GM23338 (cell line): ENCODE data around the gene ANG. TPM values are rescaled to one million over a fixed set of nuclear protein-coding genes. Genes with fewer than 3 reads are reported as not detected.

Source experiments
- ATAC-seq: fragments of 200-7000 bp; cut with Tn5 transposase; 3 replicates; pipeline ENCODE4 v1.9.1; 2020
- DNase-seq: peaks from one replicate; pipeline ENCODE4 v3.0.0-alpha.2; 2015; ENCODE audit warnings: low spot score
- H2AFZ ChIP-seq: fragments of 200-600 bp; sonication (generic); 2 replicates; pipeline ENCODE4 v1.8.0; 2016; ENCODE audit warnings: antibody characterized with exemption, mild to moderate bottlenecking, moderate library complexity
- H3F3A ChIP-seq: fragments of 200-600 bp; sonication (generic); replicated peaks from 2 replicates; pipeline ENCODE4 v1.8.0; 2017; ENCODE audit warnings: antibody characterized with exemption, mixed run types, low read depth
- H3K27ac ChIP-seq: fragments of 200-600 bp; sonication (generic); 2 replicates; pipeline ENCODE4 v1.6.1; 2016; ENCODE audit warnings: low read depth
- H3K27me3 ChIP-seq: fragments of 200-600 bp; sonication (generic); 2 replicates; pipeline ENCODE4 v1.8.0; 2016; ENCODE audit warnings: mild to moderate bottlenecking, mixed run types, moderate library complexity; ENCODE audit not compliant: insufficient read depth
- H3K36me3 ChIP-seq: fragments of 200-600 bp; sonication (generic); 2 replicates; pipeline ENCODE4 v1.8.0; 2016; ENCODE audit warnings: mild to moderate bottlenecking; ENCODE audit not compliant: insufficient read depth
- H3K4me1 ChIP-seq: fragments of 200-600 bp; sonication (generic); 2 replicates; pipeline ENCODE4 v1.8.0; 2016; ENCODE audit warnings: mild to moderate bottlenecking, moderate library complexity; ENCODE audit not compliant: insufficient read depth
- H3K4me2 ChIP-seq: fragments of 200-600 bp; sonication (generic); 2 replicates; pipeline ENCODE4 v1.7.1; 2017; ENCODE audit warnings: mixed run types
- H3K4me3 ChIP-seq: fragments of 200-600 bp; sonication (generic); 2 replicates; pipeline ENCODE4 v1.6.1; 2016; ENCODE audit warnings: mixed run types
- H3K79me2 ChIP-seq: fragments of 200-600 bp; sonication (generic); replicated peaks from 2 replicates; pipeline ENCODE4 v1.8.0; 2017; ENCODE audit warnings: mild to moderate bottlenecking; ENCODE audit not compliant: insufficient read depth
- H3K9me2 ChIP-seq: fragments of 200-600 bp; sonication (generic); 2 replicates; pipeline ENCODE4 v1.8.0; 2017; ENCODE audit not compliant: insufficient read depth
- H4K20me1 ChIP-seq: fragments of 200-600 bp; sonication (generic); replicated peaks from 2 replicates; pipeline ENCODE4 v1.8.0; 2017; ENCODE audit warnings: mild to moderate bottlenecking; ENCODE audit not compliant: insufficient read depth
- H3K27ac Mint-ChIP-seq: 2 replicates; pipeline ENCODE4 v1.8.0; 2020; ENCODE audit warnings: inconsistent platforms, mild to moderate bottlenecking, moderate library complexity, mixed read lengths
- H3K27me3 Mint-ChIP-seq: 3 replicates; pipeline ENCODE4 v1.8.0; 2022; ENCODE audit warnings: low read depth, mild to moderate bottlenecking, moderate library complexity, mixed read lengths, inconsistent platforms; ENCODE audit not compliant: insufficient read depth, poor library complexity
- H3K36me3 Mint-ChIP-seq: 3 replicates; pipeline ENCODE4 v1.8.0; 2021; ENCODE audit warnings: low read depth, mild to moderate bottlenecking, inconsistent platforms, moderate library complexity, mixed read lengths
- H3K4me1 Mint-ChIP-seq: 3 replicates; pipeline ENCODE4 v1.8.0; 2020; ENCODE audit warnings: mild to moderate bottlenecking, inconsistent platforms, mixed read lengths
- H3K4me3 Mint-ChIP-seq: 3 replicates; pipeline ENCODE4 v1.8.0; 2021; ENCODE audit warnings: moderate library complexity, mild to moderate bottlenecking, inconsistent platforms, mixed read lengths
- H3K9me3 Mint-ChIP-seq: 3 replicates; pipeline ENCODE4 v1.8.0; 2020; ENCODE audit warnings: moderate library complexity, mild to moderate bottlenecking, inconsistent platforms, mixed read lengths
- CREB1 ChIP-seq: fragments of 250-450 bp; sonication (Bioruptor Pico); IDR thresholded peaks from 2 replicates; pipeline ENCODE4 v1.5.0; 2020; ENCODE audit warnings: low read depth, mild to moderate bottlenecking, moderate library complexity
- EZH2 ChIP-seq: fragments of 200-600 bp; sonication (generic); IDR thresholded peaks from one replicate; pipeline ENCODE4 v1.8.0; 2017; ENCODE audit warnings: antibody characterized with exemption, mild to moderate bottlenecking, low read depth; ENCODE audit not compliant: unreplicated experiment
- EZH2phosphoT487 ChIP-seq: fragments of 200-600 bp; sonication (generic); IDR thresholded peaks from one replicate; pipeline ENCODE4 v1.8.1; 2018; ENCODE audit warnings: antibody characterized with exemption; ENCODE audit not compliant: unreplicated experiment
- NANOG ChIP-seq: IDR thresholded peaks from 2 replicates; pipeline ENCODE4 v1.6.1; 2016; ENCODE audit warnings: antibody characterized with exemption, borderline replicate concordance
- ZNF114 ChIP-seq: fragments of 250-450 bp; sonication (Bioruptor Pico); IDR thresholded peaks from 2 replicates; pipeline ENCODE4 v1.5.0; 2020; ENCODE audit warnings: mild to moderate bottlenecking, moderate library complexity
- polyA plus RNA-seq: library from polyadenylated mRNA; unstranded; fragments of >200 nt; fragmentation: Nextera tagmentation; extraction: Ambion mirVana; gene quantifications from 2 replicates; pipeline ENCODE4 v1.2.1, GENCODE V29; 2016
- small RNA-seq: library from RNA; depleted of rRNA; stranded (forward); fragments of <200 nt; gene quantifications from one replicate; pipeline ENCODE3, GENCODE V24; 2014; ENCODE audit warnings: low replicate concordance
- total RNA-seq: library from RNA; depleted of rRNA; stranded (reverse); fragments of >200 nt; shearing (Covaris generic); gene quantifications from 2 replicates; pipeline ENCODE4 v1.2.3, GENCODE V29; 2014; rRNA removed
- TF ChIP-seq, protein P1 (sequence below): IDR thresholded peaks from 2 replicates; pipeline ENCODE4 v1.6.1; 2016; ENCODE audit warnings: antibody characterized with exemption
- TF ChIP-seq, protein P2 (sequence below), 2 experiments: fragments of 200-600 bp in 1 of 2; sonication (generic) in 1 of 2; conservative IDR thresholded peaks; 2 replicates each; pipeline versions ENCODE4 v1.5.1 to v1.6.1; 2016 to 2017; ENCODE audit warnings: antibody characterized with exemption in 2 of 2, low read depth in 2 of 2, mild to moderate bottlenecking in 2 of 2, moderate library complexity in 1 of 2
- TF ChIP-seq, protein P3 (sequence below): fragments of 250-450 bp; sonication (Bioruptor Pico); IDR thresholded peaks from 2 replicates; pipeline ENCODE4 v1.5.0; 2020; ENCODE audit warnings: mild to moderate bottlenecking, moderate library complexity

ANG gene
- total and polyA plus RNA-seq, 2 experiments from 2014 or later = 2.3 to 3.7 TPM

DNA sequence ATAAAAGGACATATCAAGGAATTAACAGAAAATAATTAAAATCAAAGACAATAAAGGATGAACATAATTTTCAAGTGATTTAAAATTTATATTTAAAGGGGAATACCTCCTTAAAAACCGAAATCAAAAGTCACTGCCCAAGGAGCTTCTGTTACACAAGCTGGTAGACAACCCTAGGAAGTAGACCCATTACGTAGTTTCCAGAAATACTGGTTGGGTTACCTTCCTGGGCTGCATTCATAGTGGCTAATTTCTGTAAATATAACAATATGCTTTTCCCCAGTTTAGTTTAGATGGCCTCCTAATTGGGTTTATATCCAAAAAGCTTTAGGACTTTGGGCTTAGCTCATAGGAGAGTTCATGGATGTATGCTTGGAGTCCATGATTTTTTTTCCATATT lies 55.0 kb downstream of the ANG start:
- no peaks in the 10 kb centered on the region; the same call in 2 of the 3 replicates for H3K9me3 Mint-ChIP-seq
- Histone ChIP-seq H3K27me3 (no peaks in the 10 kb centered on the region), H3K4me3 (no peak overlapping the region), H2AFZ (no peak overlapping the region), H4K20me1 (no peaks in the 10 kb centered on the region), H3F3A (no peaks in the 10 kb centered on the region), H3K4me1 (no peaks in the 10 kb centered on the region), H3K36me3 (no peaks in the 10 kb centered on the region), H3K79me2 (no peaks in the 10 kb centered on the region), H3K9me2 (peaks cover 12% of the 10 kb centered on the region; the same call in 1 of the 2 replicates), H3K4me2 (no peak overlapping the region), H3K27ac (no peak overlapping the region)
- DNase-seq (no peak), ATAC-seq (no peak)
- no peak overlapping the region for H3K4me3 Mint-ChIP-seq
- no peak overlapping the region for H3K27ac Mint-ChIP-seq
- H3K36me3 Mint-ChIP-seq = no peaks in the 10 kb centered on the region
- TF ChIP-seq, protein P1, sequence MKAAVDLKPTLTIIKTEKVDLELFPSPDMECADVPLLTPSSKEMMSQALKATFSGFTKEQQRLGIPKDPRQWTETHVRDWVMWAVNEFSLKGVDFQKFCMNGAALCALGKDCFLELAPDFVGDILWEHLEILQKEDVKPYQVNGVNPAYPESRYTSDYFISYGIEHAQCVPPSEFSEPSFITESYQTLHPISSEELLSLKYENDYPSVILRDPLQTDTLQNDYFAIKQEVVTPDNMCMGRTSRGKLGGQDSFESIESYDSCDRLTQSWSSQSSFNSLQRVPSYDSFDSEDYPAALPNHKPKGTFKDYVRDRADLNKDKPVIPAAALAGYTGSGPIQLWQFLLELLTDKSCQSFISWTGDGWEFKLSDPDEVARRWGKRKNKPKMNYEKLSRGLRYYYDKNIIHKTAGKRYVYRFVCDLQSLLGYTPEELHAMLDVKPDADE = no peak
- TF ChIP-seq, protein P2, sequence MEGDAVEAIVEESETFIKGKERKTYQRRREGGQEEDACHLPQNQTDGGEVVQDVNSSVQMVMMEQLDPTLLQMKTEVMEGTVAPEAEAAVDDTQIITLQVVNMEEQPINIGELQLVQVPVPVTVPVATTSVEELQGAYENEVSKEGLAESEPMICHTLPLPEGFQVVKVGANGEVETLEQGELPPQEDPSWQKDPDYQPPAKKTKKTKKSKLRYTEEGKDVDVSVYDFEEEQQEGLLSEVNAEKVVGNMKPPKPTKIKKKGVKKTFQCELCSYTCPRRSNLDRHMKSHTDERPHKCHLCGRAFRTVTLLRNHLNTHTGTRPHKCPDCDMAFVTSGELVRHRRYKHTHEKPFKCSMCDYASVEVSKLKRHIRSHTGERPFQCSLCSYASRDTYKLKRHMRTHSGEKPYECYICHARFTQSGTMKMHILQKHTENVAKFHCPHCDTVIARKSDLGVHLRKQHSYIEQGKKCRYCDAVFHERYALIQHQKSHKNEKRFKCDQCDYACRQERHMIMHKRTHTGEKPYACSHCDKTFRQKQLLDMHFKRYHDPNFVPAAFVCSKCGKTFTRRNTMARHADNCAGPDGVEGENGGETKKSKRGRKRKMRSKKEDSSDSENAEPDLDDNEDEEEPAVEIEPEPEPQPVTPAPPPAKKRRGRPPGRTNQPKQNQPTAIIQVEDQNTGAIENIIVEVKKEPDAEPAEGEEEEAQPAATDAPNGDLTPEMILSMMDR (conservative IDR thresholded peaks at IDR 0.05; ENCODE audit: low read depth in 2 of 2) = no peak
- TF ChIP-seq CREB1 (no peak), EZH2phosphoT487 (no peak), EZH2 (no peak), ZNF114 (no peak), NANOG (no peak)
- TF ChIP-seq, protein P3, sequence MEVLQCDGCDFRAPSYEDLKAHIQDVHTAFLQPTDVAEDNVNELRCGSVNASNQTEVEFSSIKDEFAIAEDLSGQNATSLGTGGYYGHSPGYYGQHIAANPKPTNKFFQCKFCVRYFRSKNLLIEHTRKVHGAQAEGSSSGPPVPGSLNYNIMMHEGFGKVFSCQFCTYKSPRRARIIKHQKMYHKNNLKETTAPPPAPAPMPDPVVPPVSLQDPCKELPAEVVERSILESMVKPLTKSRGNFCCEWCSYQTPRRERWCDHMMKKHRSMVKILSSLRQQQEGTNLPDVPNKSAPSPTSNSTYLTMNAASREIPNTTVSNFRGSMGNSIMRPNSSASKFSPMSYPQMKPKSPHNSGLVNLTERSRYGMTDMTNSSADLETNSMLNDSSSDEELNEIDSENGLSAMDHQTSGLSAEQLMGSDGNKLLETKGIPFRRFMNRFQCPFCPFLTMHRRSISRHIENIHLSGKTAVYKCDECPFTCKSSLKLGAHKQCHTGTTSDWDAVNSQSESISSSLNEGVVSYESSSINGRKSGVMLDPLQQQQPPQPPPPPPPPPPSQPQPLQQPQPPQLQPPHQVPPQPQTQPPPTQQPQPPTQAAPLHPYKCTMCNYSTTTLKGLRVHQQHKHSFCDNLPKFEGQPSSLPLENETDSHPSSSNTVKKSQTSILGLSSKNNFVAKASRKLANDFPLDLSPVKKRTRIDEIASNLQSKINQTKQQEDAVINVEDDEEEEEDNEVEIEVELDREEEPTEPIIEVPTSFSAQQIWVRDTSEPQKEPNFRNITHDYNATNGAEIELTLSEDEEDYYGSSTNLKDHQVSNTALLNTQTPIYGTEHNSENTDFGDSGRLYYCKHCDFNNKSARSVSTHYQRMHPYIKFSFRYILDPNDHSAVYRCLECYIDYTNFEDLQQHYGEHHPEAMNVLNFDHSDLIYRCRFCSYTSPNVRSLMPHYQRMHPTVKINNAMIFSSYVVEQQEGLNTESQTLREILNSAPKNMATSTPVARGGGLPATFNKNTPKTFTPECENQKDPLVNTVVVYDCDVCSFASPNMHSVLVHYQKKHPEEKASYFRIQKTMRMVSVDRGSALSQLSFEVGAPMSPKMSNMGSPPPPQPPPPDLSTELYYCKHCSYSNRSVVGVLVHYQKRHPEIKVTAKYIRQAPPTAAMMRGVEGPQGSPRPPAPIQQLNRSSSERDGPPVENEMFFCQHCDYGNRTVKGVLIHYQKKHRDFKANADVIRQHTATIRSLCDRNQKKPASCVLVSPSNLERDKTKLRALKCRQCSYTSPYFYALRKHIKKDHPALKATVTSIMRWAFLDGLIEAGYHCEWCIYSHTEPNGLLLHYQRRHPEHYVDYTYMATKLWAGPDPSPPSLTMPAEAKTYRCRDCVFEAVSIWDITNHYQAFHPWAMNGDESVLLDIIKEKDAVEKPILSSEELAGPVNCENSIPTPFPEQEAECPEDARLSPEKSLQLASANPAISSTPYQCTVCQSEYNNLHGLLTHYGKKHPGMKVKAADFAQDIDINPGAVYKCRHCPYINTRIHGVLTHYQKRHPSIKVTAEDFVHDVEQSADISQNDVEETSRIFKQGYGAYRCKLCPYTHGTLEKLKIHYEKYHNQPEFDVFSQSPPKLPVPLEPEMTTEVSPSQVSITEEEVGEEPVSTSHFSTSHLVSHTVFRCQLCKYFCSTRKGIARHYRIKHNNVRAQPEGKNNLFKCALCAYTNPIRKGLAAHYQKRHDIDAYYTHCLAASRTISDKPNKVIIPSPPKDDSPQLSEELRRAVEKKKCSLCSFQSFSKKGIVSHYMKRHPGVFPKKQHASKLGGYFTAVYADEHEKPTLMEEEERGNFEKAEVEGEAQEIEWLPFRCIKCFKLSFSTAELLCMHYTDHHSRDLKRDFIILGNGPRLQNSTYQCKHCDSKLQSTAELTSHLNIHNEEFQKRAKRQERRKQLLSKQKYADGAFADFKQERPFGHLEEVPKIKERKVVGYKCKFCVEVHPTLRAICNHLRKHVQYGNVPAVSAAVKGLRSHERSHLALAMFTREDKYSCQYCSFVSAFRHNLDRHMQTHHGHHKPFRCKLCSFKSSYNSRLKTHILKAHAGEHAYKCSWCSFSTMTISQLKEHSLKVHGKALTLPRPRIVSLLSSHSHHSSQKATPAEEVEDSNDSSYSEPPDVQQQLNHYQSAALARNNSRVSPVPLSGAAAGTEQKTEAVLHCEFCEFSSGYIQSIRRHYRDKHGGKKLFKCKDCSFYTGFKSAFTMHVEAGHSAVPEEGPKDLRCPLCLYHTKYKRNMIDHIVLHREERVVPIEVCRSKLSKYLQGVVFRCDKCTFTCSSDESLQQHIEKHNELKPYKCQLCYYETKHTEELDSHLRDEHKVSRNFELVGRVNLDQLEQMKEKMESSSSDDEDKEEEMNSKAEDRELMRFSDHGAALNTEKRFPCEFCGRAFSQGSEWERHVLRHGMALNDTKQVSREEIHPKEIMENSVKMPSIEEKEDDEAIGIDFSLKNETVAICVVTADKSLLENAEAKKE (CRISPR knock-in tag) = no peak
- peaks cover 2% of the 10 kb centered on the region for H3K27me3 Mint-ChIP-seq
- no peaks in the 10 kb centered on the region; the same call in 2 of the 3 replicates for H3K4me1 Mint-ChIP-seq

Small RNA genes within 50 kb of the gene (small RNA-seq; reads per million reads assigned to genes)
- gene RF00019 = not detected

Other genes starting within 250 kb of the ANG start
- 59.5 and 62.8 TPM in 2 replicates for gene OSGEP, start 234.0 kb upstream of the ANG start, total RNA-seq
- gene OSGEP, start 234.0 kb upstream of the ANG start, polyA plus RNA-seq = 29.0 and 35.1 TPM in 2 replicates
- gene APEX1, start 233.5 kb upstream of the ANG start, total RNA-seq = 216 and 247 TPM in 2 replicates
- gene APEX1, start 233.5 kb upstream of the ANG start, polyA plus RNA-seq = 279 and 291 TPM in 2 replicates
- 24.8 and 26.4 TPM in 2 replicates for gene PIP4P1, start 227.3 kb upstream of the ANG start, total RNA-seq
- gene PIP4P1, start 227.3 kb upstream of the ANG start, polyA plus RNA-seq = 18.9 and 20.9 TPM in 2 replicates
- 72.3 and 102 TPM in 2 replicates for gene PNP, start 219.4 kb upstream of the ANG start, total RNA-seq
- 56.1 and 60.7 TPM in 2 replicates for gene PNP, start 219.4 kb upstream of the ANG start, polyA plus RNA-seq
- gene RNASE10, start 183.2 kb upstream of the ANG start, total RNA-seq = not detected in 2 replicates
- 0.65 and 0.82 TPM in 2 replicates for gene RNASE10, start 183.2 kb upstream of the ANG start, polyA plus RNA-seq
- 0.24 and 0.74 TPM in 2 replicates for gene RNASE9, start 127.7 kb upstream of the ANG start, total RNA-seq
- not detected in 2 replicates for gene RNASE9, start 127.7 kb upstream of the ANG start, polyA plus RNA-seq
- gene RNASE11, start 100.8 kb upstream of the ANG start, total RNA-seq = not detected in 2 replicates
- not detected in 2 replicates for gene RNASE11, start 100.8 kb upstream of the ANG start, polyA plus RNA-seq
- not detected in 2 replicates for gene RNASE12, start 97.4 kb upstream of the ANG start, total RNA-seq
- gene RNASE12, start 97.4 kb upstream of the ANG start, polyA plus RNA-seq = not detected in 2 replicates
- not detected in 2 replicates for gene OR6S1, start 47.1 kb upstream of the ANG start, total RNA-seq
- not detected in 2 replicates for gene OR6S1, start 47.1 kb upstream of the ANG start, polyA plus RNA-seq
- gene RNASE4, start 4.2 kb upstream of the ANG start, total RNA-seq = 1.6 and 2.0 TPM in 2 replicates
- gene RNASE4, start 4.2 kb upstream of the ANG start, polyA plus RNA-seq = 0.29 and 0.45 TPM in 2 replicates
- gene EDDM3A, start 57.1 kb downstream of the ANG start, total RNA-seq = not detected in 2 replicates
- not detected in 2 replicates for gene EDDM3A, start 57.1 kb downstream of the ANG start, polyA plus RNA-seq
- gene EDDM3B, start 79.6 kb downstream of the ANG start, total RNA-seq = not detected in 2 replicates
- gene EDDM3B, start 79.6 kb downstream of the ANG start, polyA plus RNA-seq = not detected in 2 replicates
- gene RNASE6, start 92.5 kb downstream of the ANG start, total RNA-seq = 0.45 TPM in 1 of 2 replicates, not detected in the other
- gene RNASE6, start 92.5 kb downstream of the ANG start, polyA plus RNA-seq = not detected in 2 replicates
- gene RNASE1, start 114.1 kb downstream of the ANG start, total RNA-seq = 0.56 TPM in 1 of 2 replicates, not detected in the other
- gene RNASE1, start 114.1 kb downstream of the ANG start, polyA plus RNA-seq = 1.7 and 2.0 TPM in 2 replicates
- gene RNASE3, start 202.6 kb downstream of the ANG start, total RNA-seq = not detected in 2 replicates
- not detected in 2 replicates for gene RNASE3, start 202.6 kb downstream of the ANG start, polyA plus RNA-seq